ENCODE measurements around the gene GNAQ.

Gene GNAQ

DNA sequence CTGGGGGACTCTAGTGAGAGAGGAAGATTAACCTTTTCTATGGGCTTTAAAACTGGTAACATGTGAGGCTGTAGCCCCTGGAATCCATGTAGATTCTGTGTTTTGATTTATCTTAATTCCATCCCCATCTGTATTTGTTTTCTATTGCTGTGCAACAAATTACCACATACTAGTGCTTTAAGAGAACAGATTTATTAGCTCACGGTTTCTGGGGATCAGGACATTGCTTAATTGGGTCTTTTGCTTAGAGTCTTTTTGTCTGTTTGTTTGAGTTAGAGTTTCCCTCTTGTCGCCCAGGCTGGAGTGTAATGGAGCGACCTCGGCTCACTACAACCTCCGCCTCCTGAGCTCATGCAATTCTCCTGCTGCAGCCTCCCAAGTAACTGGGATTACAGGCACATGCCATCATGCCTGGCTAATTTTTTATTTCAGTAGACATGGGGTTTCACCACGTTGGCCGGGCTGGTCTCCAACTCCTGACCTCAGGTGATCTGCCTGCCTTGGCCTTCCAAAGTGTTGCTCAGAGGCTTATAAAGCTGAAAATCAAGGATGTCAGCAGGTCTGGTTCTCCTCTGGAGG lies 353.6 kb downstream of the GNAQ start:
- no peak for DNase-seq

DNA sequence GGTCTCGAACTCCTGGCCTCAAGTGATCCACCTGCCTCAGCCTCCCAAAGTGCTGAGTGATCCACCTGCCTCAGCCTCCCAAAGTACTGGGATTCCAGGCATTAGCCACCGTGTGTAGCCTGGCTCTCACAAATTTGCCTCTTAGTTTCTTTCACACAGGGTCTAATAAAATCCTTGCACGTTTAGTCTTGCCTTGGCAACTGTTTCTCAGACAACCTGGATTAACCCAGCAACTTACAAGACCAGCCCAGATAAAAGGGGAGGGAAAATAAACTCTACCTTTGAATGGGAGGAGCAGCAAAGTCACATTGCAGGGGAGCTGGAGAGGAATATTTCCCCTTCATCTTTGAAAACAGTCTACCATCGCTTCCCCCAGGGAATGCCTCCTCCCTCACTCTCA lies 354.2 kb downstream of the GNAQ start:
- DNase-seq = no peak

DNA sequence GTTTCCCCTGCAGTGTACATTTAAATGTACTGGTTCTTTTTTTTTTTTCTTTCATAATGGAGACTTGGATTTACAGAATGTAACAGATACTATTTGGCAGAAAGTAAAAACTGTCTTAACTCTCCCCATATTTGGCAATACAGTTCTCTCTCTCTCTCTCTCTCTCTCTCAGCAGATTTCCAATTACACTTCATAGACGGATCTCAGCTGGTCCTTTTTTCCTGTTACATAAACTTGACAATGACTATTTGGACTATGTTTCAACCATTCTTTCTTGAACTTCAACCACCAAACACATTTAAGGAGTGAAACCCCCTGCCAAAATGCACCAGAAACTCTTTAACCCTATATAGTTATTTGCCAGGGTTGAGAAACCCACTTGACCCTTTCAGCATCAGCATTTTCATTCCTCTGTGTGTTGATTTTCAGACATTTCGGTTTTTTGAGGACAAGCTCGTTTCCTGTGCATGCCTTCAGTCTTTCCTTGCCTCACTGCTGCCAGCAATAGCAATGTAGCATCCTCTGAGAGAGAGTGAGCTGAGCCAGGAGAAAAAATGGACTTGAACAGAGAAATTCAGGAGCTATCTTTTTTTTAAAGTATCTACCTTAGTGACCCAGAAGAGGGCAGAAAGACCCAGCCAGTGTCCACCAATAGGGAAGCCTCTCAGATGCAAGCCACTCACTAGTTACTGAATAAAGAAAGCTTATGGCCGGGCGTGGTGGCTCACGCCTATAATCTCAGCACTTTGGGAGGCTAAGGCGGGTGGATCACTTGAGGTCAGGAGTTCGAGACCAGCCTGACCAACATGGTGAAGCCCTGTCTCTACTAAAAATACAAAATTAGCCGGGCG lies 357.4 kb downstream of the GNAQ start:
- DNase-seq = no peak

DNA sequence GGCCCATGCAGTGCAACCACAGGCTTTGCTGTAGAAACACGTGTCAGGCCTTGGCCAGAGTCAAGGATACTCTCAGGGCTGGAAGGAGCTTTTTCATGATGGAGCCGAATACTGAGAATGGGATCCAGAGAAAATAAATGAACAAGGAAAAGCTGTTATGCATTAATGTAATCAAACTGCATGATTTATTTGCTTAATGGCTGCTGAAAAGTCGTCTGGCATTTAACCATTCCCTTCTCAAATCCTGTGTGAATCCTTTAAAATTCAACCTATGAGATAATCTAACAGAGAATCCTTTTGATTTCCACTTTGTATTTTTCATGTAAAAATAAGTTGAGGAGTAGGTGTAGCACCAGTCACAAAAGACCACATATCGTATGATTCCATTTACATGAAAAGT lies 359.4 kb downstream of the GNAQ start:
- no peak for DNase-seq

DNA sequence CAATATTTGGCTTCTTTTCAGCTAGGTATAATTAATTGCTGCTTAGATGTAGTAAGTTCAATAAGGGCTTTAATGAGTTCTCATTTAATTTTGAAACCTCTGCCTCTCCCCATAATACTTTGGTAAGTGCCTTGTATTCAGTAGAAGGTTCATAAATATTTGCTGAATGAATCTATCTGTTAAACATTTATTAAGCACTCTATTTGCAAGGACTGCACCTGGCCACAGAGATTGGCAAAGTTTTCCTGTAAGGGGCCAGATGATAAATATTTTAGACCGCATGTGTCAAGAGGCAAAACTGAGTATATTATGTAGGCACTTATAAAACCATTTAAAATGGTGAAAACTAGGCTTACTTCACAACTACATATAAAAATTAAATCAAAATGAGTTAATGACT lies 364.5 kb downstream of the GNAQ start:
- no peak for DNase-seq
